BLaER1 treated with 17β-estradiol and CSF1 and Interleukin-3, amounts not matched to agents 10 nM and 100 nM (cell line): ENCODE results near the gene GABBR2.
"Not testable (repeated sequence)": the region's sequence is repeated elsewhere in the genome, so short reads cannot be mapped to it uniquely, and the experiment has no call there.

Experiments used
- H3K27ac ChIP-seq, 11 experiments: shearing (Covaris generic); formaldehyde crosslinking; 2 replicates each; pipeline ENCODE4 v1.8.1; 2022
- H3K27me3 ChIP-seq, 11 experiments: shearing (Covaris generic); formaldehyde crosslinking; 2 replicates each; pipeline ENCODE4 v1.8.1; 2022
- H3K36me3 ChIP-seq, 11 experiments: shearing (Covaris generic); formaldehyde crosslinking; 2 replicates each; pipeline ENCODE4 v1.8.1; 2022
- H3K4me1 ChIP-seq, 10 experiments: shearing (Covaris generic); formaldehyde crosslinking; 2 replicates each; pipeline ENCODE4 v1.8.1; 2022
- H3K4me2 ChIP-seq, 11 experiments: shearing (Covaris generic); formaldehyde crosslinking; 2 replicates each; pipeline ENCODE4 v1.8.1; 2022
- H3K4me3 ChIP-seq, 10 experiments: shearing (Covaris generic); formaldehyde crosslinking; 2 replicates each; pipeline ENCODE4 v1.8.1; 2022
- H3K9ac ChIP-seq, 11 experiments: shearing (Covaris generic); formaldehyde crosslinking; 2 replicates each; pipeline ENCODE4 v1.8.1; 2022
- H3K9me3 ChIP-seq, 11 experiments: shearing (Covaris generic); formaldehyde crosslinking; replicated peaks in 1 of 11; 2 replicates each; pipeline ENCODE4 v1.8.1; 2022
- H4K20me1 ChIP-seq, 11 experiments: shearing (Covaris generic); formaldehyde crosslinking; 2 replicates each; pipeline ENCODE4 v1.8.1; 2022
- Cebpa-rat ChIP-seq, 11 experiments: shearing (Covaris generic); IDR thresholded peaks; 2 replicates each; pipeline ENCODE4 v1.8.1; 2022

Gene GABBR2

GRCh38 chr9:98519641-98520040, 189.1 kb downstream of the GABBR2 start:
- peaks cover 0 to 12% (median 3%) of the 10 kb centered on the region in 10 experiments; a peak in 8 of 20 replicates for H3K4me1 ChIP-seq
- H3K9ac ChIP-seq: no peak overlapping the region
- no peaks in the 10 kb centered on the region for H3K36me3 ChIP-seq

GRCh38 chr9:98518556-98518955, 190.2 kb downstream of the GABBR2 start:
- Histone ChIP-seq H3K4me3 (no peak overlapping the region), H4K20me1 (no peaks in the 10 kb centered on the region), H3K9ac (no peak overlapping the region), H3K36me3 (no peaks in the 10 kb centered on the region), H3K4me1 (peaks cover 0 to 12% (median 3%) of the 10 kb centered on the region in 10 experiments; a peak in 8 of 20 replicates), H3K9me3 (no peaks in the 10 kb centered on the region), H3K27ac (no peak overlapping the region), H3K4me2 (no peak overlapping the region), H3K27me3 (no peaks in the 10 kb centered on the region)
- no peak for TF ChIP-seq Cebpa-rat (IDR thresholded peaks at IDR 0.05)

More at GRCh38 chr9:98519641-98520040, 189.1 kb downstream of the GABBR2 start:
- no peaks in the 10 kb centered on the region for H3K9me3 ChIP-seq
- no peaks in the 10 kb centered on the region for H4K20me1 ChIP-seq
- H3K27ac ChIP-seq: no peak overlapping the region
- no peak for TF ChIP-seq Cebpa-rat (IDR thresholded peaks at IDR 0.05)
- no peak overlapping the region for H3K4me3 ChIP-seq
- no peak overlapping the region for H3K4me2 ChIP-seq
- H3K27me3 ChIP-seq: no peaks in the 10 kb centered on the region

DNA sequence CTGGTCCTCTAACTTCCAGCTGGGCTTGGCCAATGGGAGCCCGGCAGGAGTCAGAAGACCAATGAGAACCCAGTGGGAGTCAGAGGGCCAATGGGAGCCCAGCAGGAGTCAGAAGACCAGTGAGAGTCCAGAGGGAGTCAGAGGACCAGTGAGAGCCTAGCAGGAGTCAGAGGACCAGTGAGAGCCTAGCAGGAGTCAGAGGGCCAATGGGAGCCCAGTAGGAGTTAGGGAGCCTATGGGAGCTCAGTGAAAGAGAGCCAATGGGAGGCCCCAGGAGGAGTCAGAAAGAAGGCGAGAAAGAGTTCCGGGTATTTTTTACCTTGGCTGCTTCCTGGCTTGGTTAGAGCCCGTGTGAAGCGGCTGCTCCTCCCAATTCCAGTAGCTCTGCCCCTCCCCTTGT, 191.0 kb downstream of the GABBR2 start:
- Histone ChIP-seq H3K4me2 (no peak overlapping the region), H4K20me1 (no peaks in the 10 kb centered on the region), H3K27me3 (no peaks in the 10 kb centered on the region), H3K4me3 (no peak overlapping the region), H3K9me3 (no peaks in the 10 kb centered on the region), H3K9ac (no peak overlapping the region), H3K36me3 (no peaks in the 10 kb centered on the region), H3K27ac (no peak overlapping the region), H3K4me1 (peaks cover 0 to 12% (median 3%) of the 10 kb centered on the region in 10 experiments; a peak in 8 of 20 replicates)
- no peak for TF ChIP-seq Cebpa-rat (IDR thresholded peaks at IDR 0.05)

- no peak for TF ChIP-seq Cebpa-rat (IDR thresholded peaks at IDR 0.05)
- Histone ChIP-seq H3K9ac (no peak overlapping the region), H3K27me3 (no peaks in the 10 kb centered on the region), H3K4me2 (no peak overlapping the region), H3K9me3 (no peaks in the 10 kb centered on the region), H3K4me1 (peaks cover 0 to 12% (median 3%) of the 10 kb centered on the region in 10 experiments; a peak in 8 of 20 replicates), H4K20me1 (no peaks in the 10 kb centered on the region), H3K27ac (no peak overlapping the region), H3K4me3 (no peak overlapping the region), H3K36me3 (no peaks in the 10 kb centered on the region)
Measured at GRCh38 chr9:98516897-98517503, 191.7 kb downstream of the GABBR2 start.

DNA sequence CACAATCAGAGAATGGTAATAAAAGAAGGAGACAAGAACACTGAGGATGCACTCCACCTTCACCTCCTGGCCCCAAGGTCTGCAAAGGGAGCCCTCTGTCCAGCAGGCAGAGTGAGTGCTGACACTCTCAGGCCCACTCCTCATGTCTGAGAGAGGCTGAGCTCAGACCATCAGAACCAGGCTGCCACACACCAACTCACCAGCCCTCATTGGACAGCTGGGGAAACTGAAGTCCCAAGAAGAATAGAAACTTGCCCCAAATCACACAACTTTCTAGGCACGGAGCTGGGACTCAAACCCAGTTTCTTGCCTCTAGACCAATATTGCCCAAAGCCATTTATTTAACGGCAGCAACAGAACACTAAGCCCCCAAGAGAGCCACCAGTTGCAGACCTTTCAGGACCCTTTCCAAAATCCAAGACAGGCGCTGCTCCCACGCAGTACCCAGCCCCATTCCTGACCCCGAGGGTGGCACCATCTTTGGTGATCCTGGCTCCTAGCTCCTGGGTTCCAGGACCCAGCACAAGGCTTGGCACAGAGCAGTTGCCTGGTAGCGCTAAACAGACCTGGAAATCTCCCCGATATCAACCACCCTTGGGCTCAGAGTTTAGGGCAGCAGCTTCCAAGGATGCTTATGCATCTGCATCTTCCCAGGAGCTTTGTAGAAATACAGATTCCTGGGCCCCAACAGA, 192.4 kb downstream of the GABBR2 start:
- H3K4me3 ChIP-seq: no peak overlapping the region
- no peak overlapping the region for H3K9ac ChIP-seq
- no peaks in the 10 kb centered on the region for H3K9me3 ChIP-seq
- no peaks in the 10 kb centered on the region for H4K20me1 ChIP-seq
- no peak overlapping the region for H3K4me2 ChIP-seq
- H3K27ac ChIP-seq: no peak overlapping the region
- H3K27me3 ChIP-seq: no peaks in the 10 kb centered on the region
- no peak for TF ChIP-seq Cebpa-rat (IDR thresholded peaks at IDR 0.05)
- peaks cover 0 to 12% (median 3%) of the 10 kb centered on the region in 10 experiments; a peak in 8 of 20 replicates for H3K4me1 ChIP-seq
- no peaks in the 10 kb centered on the region for H3K36me3 ChIP-seq

DNA sequence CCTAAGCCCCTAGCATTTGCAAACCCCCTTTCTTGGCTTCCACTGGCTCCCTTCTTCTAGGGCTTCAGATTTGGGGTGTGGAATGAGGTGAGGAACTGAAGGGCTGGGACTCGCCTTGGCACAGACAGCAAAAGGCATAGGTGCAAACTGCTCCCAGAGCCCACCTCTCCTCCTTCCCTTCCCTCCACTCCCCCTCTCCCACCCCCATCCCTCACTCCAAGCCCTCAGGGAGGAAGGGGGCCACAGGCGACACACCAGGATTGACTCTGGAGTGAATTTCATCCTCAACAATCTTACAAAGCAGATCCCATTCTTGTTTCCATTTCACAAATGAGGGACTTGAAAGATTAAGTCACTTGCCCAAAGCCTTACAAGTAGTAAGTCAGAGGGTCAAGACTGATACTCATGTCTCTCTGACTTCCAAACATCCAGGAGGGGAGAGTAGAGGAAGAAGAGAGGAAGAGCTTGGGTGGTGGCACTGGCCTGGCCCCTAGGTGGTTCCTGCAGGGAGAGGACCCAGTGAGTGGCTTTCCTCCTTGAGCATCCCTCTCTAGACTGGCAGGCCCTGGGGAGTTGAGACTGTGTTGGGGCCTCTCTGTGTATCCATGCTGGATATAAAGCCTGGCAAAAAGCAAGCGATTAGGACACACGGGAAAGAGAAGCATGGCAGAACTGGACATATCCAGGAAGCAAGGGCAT, 193.1 kb downstream of the GABBR2 start:
- no peak overlapping the region for H3K4me3 ChIP-seq
- no peak overlapping the region for H3K9ac ChIP-seq
- no peak overlapping the region for H3K4me2 ChIP-seq
- no peak overlapping the region for H3K27ac ChIP-seq
- H3K36me3 ChIP-seq: no peaks in the 10 kb centered on the region
- peaks cover 0 to 12% (median 3%) of the 10 kb centered on the region in 10 experiments; a peak in 8 of 20 replicates for H3K4me1 ChIP-seq
- no peaks in the 10 kb centered on the region for H4K20me1 ChIP-seq
- H3K27me3 ChIP-seq: no peaks in the 10 kb centered on the region
- H3K9me3 ChIP-seq: no peaks in the 10 kb centered on the region
- TF ChIP-seq Cebpa-rat (IDR thresholded peaks at IDR 0.05): no peak

DNA sequence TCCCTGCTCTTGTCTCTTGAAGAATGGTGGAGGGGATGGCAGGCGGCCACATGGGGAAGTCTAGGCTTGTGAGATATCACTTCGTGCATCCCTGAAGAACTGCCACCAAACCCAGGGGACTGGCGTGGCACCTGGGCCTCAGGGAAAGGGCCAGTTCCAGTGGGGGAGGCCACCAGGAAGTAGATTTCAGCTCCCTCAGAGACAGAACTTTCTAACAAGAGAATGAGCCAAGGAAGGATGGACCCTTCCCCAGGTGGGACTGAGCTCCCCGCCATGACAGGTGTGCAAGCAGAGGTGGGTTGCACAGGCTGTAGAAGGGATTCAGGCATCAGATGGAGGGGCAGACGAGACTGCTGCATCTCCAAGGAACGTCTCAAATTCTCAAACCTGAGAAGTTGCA, 193.9 kb downstream of the GABBR2 start:
- Histone ChIP-seq H3K36me3 (no peaks in the 10 kb centered on the region), H4K20me1 (no peaks in the 10 kb centered on the region), H3K27me3 (no peaks in the 10 kb centered on the region), H3K9me3 (no peaks in the 10 kb centered on the region), H3K9ac (no peak overlapping the region), H3K4me2 (no peak overlapping the region), H3K4me1 (peaks cover 0 to 3% (median 0%) of the 10 kb centered on the region in 10 experiments; a peak in 1 of 20 replicates), H3K27ac (no peak overlapping the region), H3K4me3 (no peak overlapping the region)
- no peak for TF ChIP-seq Cebpa-rat (IDR thresholded peaks at IDR 0.05)

DNA sequence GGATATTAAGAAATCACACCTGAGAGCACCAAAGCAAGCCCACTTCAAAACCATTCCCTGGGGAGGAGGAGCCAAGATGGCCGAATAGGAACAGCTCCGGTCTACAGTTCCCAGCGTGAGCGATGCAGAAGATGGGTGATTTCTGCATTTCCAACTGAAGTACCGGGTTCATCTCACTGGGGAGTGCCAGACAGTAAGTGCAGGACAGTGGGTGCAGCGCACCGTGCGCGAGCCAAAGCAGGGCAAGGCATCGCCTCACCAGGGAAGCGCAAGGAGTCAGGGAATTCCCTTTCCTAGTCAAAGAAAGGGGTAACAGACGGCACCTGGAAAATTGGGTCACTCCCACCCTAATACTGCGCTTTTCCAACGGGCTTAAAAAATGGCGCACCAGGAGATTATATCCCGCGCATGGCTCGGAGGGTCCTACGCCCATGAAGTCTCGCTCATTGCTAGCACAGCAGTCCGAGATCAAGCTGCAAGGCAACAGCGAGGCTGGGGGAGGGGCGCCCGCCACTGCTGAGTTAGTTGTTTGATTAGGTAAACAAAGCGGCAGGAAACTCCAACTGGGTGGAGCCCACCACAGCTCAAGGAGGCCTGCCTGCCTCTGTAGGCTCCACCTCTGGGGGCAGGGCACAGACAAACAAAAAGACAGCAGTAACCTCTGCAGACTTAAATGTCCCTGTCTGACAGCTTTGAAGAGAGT, 200.4 kb downstream of the GABBR2 start:
- H3K4me3 ChIP-seq, H4K20me1 ChIP-seq, H3K27ac ChIP-seq, H3K4me1 ChIP-seq, H3K9ac ChIP-seq, H3K4me2 ChIP-seq, H3K36me3 ChIP-seq, H3K27me3 ChIP-seq: not testable (repeated sequence)
- peaks cover 0 to 10% (median 5%) of the 10 kb centered on the region in 11 experiments; a peak in 4 of 22 replicates for H3K9me3 ChIP-seq

- peaks cover 0 to 10% (median 5%) of the 10 kb centered on the region in 11 experiments; a peak in 4 of 22 replicates for H3K9me3 ChIP-seq
- H4K20me1 ChIP-seq: no peaks in the 10 kb centered on the region; a peak in 1 of 22 replicates
- no peaks in the 10 kb centered on the region for H3K36me3 ChIP-seq
- H3K4me2 ChIP-seq: no peak overlapping the region
- no peaks in the 10 kb centered on the region for H3K27me3 ChIP-seq
- no peak overlapping the region for H3K27ac ChIP-seq
- H3K4me1 ChIP-seq: no peaks in the 10 kb centered on the region
- H3K9ac ChIP-seq: no peak overlapping the region
- no peak overlapping the region for H3K4me3 ChIP-seq
- no peak for TF ChIP-seq Cebpa-rat (IDR thresholded peaks at IDR 0.05)
Measured at GRCh38 chr9:98506422-98507054, 202.2 kb downstream of the GABBR2 start.
